Natural killer cell (primary cell): ENCODE results near the gene PROX1. TPM values are rescaled to one million over a fixed set of nuclear protein-coding genes. Genes with fewer than 3 reads are reported as not detected.

Experiments
- ATAC-seq, 3 donors: fragments of 150-1000 bp in 2 of 3; fragments of 200-7000 bp in 1 of 3; cut with Tn5 transposase; 1 replicate in 1 of 3; 2 replicates in 2 of 3; pipeline ENCODE4 v1.10.0; 2021; ENCODE audit warnings: mild to moderate bottlenecking in 2 of 3, moderate library complexity in 2 of 3
- DNase-seq, 2 donors: peaks; one replicate each; pipeline versions ENCODE4 v3.0.0 to v3.0.0-alpha.2; 2013 to 2021; ENCODE audit warnings: mixed read lengths in 1 of 2
- H3K27ac ChIP-seq: one replicate; pipeline ENCODE4 v1.5.1; 2013; ENCODE audit warnings: mild to moderate bottlenecking, low read length
- H3K27me3 ChIP-seq: one replicate; pipeline ENCODE4 v1.6.1; 2013; ENCODE audit warnings: low read length; ENCODE audit not compliant: control insufficient read depth, insufficient read depth
- H3K36me3 ChIP-seq: one replicate; pipeline ENCODE4 v1.6.1; 2013; ENCODE audit warnings: low read length; ENCODE audit not compliant: control insufficient read depth, insufficient read depth
- H3K4me1 ChIP-seq: one replicate; pipeline ENCODE4 v1.6.1; 2013; ENCODE audit warnings: low read length; ENCODE audit not compliant: control insufficient read depth, insufficient read depth
- H3K4me3 ChIP-seq: one replicate; pipeline ENCODE4 v1.5.1; 2013; ENCODE audit warnings: low read length
- H3K9me3 ChIP-seq: one replicate; pipeline ENCODE4 v1.6.1; 2013; ENCODE audit warnings: low read length; ENCODE audit not compliant: control insufficient read depth, insufficient read depth
- H3K27ac Mint-ChIP-seq, 2 donors: one replicate each; pipeline ENCODE4 v1.8.0; 2022; ENCODE audit warnings: mild to moderate bottlenecking in 2 of 2, mixed read lengths in 2 of 2, moderate library complexity in 1 of 2
- H3K27me3 Mint-ChIP-seq, 2 donors: one replicate each; pipeline ENCODE4 v1.8.0; 2022; ENCODE audit warnings: low read depth in 2 of 2, mixed read lengths in 2 of 2
- H3K36me3 Mint-ChIP-seq: one replicate; pipeline ENCODE4 v1.8.0; 2022; ENCODE audit warnings: mixed read lengths
- H3K4me1 Mint-ChIP-seq, 2 donors: one replicate each; pipeline ENCODE4 v1.8.0; 2022; ENCODE audit warnings: mixed read lengths in 2 of 2
- H3K4me3 Mint-ChIP-seq: one replicate; pipeline ENCODE4 v1.8.0; 2022; ENCODE audit warnings: mild to moderate bottlenecking, moderate library complexity, mixed read lengths
- H3K9me3 Mint-ChIP-seq, 2 donors: one replicate each; pipeline ENCODE4 v1.8.0; 2022; ENCODE audit warnings: mixed read lengths in 2 of 2
- CTCF ChIP-seq: fragments of 200-600 bp; IDR thresholded peaks from one replicate; pipeline ENCODE4 v1.8.0; 2022; ENCODE audit warnings: antibody characterized with exemption
- WGBS: methylation state at CpG from one replicate; pipeline ENCODE4 v1.1.7; 2013; ENCODE audit warnings: missing lambda C conversion rate; ENCODE audit not compliant: insufficient coverage; 5-methylcytosine and 5-hydroxymethylcytosine counted together
- intact Hi-C: fragments of 100-400 bp; cut with micrococcal nuclease; formaldehyde crosslinking; loops from one replicate; pipeline ENCODE4 v1.14.2; 2022
- total RNA-seq, 4 donors: library from RNA; stranded (reverse); fragments of 120-200 nt in 1 of 4; gene quantifications; one replicate each; pipeline versions ENCODE4 v1.2.3 to v1.2.4, GENCODE V29; 2013 to 2022

The PROX1 gene
- total RNA-seq, 3 donors from 2014 or later (not counting 1 experiment from before 2014, with no cell fraction given), result not detected

DNA sequence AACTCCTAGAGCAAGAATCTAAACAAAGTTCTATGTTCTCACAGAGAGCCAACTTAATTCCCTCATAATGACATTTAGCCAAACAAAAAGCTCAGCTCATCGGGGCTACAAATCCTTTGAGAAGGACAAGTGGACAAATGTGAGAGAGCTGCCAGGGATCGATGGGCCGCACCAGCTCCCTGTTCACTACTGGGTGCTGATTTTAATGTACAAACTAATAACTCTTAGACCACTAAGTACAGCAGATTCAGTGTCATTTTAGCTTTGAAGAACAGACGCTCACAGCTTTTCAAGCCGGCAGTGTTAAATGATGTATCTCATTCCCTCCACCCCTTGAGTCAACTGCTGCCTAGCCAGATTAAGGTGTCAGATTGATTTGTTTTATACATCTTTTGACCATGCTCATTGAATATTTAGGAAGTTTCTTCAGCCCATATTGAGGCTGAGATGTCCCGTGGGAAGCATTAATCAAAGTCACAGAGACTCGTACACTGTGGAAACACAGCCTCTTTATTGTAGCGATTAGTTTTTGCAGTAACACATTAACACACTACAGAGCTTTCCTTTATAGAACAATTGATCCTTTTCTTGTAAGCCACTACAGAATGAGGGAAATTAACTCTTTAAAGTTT lies 21.1 kb downstream of the PROX1 start:
- Mint-ChIP-seq H3K36me3 (no peaks in the 10 kb centered on the region), H3K4me1 (no peaks in the 10 kb centered on the region), H3K4me3 (no peak overlapping the region), H3K27me3 (peaks cover 5% of the 10 kb centered on the region in 2 donors), H3K27ac (no peak overlapping the region), H3K9me3 (no peaks in the 10 kb centered on the region)
- Histone ChIP-seq H3K36me3 (no peaks in the 10 kb centered on the region), H3K9me3 (no peaks in the 10 kb centered on the region), H3K27ac (no peak overlapping the region), H3K27me3 (no peaks in the 10 kb centered on the region), H3K4me1 (no peaks in the 10 kb centered on the region), H3K4me3 (no peak overlapping the region)
- WGBS, result 76% methylated on average over 8 of the region's 8 CpGs
- intact Hi-C loops, result no loop called here
- no peak for TF ChIP-seq CTCF
- ATAC-seq (no peak), DNase-seq (no peak)

GRCh38 chr1:214009423-214010196 lies 21.8 kb downstream of the PROX1 start:
- Histone ChIP-seq H3K4me3 (no peak overlapping the region), H3K27me3 (no peaks in the 10 kb centered on the region), H3K9me3 (no peaks in the 10 kb centered on the region), H3K4me1 (no peaks in the 10 kb centered on the region), H3K27ac (no peak overlapping the region), H3K36me3 (no peaks in the 10 kb centered on the region)
- H3K4me3 Mint-ChIP-seq, result no peak overlapping the region
- 82% methylated on average over 13 of the region's 14 CpGs for WGBS
- DNase-seq, result no peak
- H3K36me3 Mint-ChIP-seq, result no peaks in the 10 kb centered on the region
- intact Hi-C loops, result no loop called here
- H3K9me3 Mint-ChIP-seq, result no peaks in the 10 kb centered on the region
- no peak overlapping the region for H3K27ac Mint-ChIP-seq
- H3K4me1 Mint-ChIP-seq, result no peaks in the 10 kb centered on the region
- TF ChIP-seq CTCF, result no peak
- H3K27me3 Mint-ChIP-seq, result peaks cover 5 to 6% of the 10 kb centered on the region in 2 donors
- ATAC-seq, result no peak

DNA sequence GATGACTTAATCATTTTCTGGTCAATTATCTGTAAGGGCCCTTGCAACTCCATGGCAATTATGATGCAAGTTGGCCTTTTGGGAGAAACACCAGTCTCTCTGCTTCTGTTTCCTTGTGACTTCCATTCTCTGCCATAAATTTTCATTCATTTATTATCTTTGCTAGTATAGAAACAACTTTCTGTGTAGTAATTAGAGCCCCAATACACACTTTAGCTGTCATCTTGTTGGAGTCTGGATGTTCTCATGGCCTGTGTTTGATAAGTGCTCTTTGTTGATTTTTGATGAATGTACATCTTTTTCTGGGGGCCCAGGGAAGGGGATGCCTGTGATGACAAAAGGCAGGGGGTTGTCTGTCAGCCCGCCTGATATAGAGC lies 22.4 kb downstream of the PROX1 start:
- H3K9me3 Mint-ChIP-seq, result no peaks in the 10 kb centered on the region
- ATAC-seq (no peak), DNase-seq (no peak)
- no peaks in the 10 kb centered on the region for H3K36me3 ChIP-seq
- H3K9me3 ChIP-seq, result no peaks in the 10 kb centered on the region
- no peak overlapping the region for H3K4me3 ChIP-seq
- no peak for TF ChIP-seq CTCF
- H3K27me3 Mint-ChIP-seq, result peaks cover 5 to 8% of the 10 kb centered on the region in 2 donors
- no peaks in the 10 kb centered on the region for H3K27me3 ChIP-seq
- H3K27ac Mint-ChIP-seq, result no peak overlapping the region
- no peaks in the 10 kb centered on the region for H3K36me3 Mint-ChIP-seq
- intact Hi-C loops, result no loop called here
- no peaks in the 10 kb centered on the region for H3K4me1 ChIP-seq
- no peak overlapping the region for H3K27ac ChIP-seq
- no peak overlapping the region for H3K4me3 Mint-ChIP-seq
- H3K4me1 Mint-ChIP-seq, result no peaks in the 10 kb centered on the region
- 88% methylated on average over 1 of the region's 1 CpG for WGBS
